Measurements from ENCODE around the gene ALG6.

DNA sequence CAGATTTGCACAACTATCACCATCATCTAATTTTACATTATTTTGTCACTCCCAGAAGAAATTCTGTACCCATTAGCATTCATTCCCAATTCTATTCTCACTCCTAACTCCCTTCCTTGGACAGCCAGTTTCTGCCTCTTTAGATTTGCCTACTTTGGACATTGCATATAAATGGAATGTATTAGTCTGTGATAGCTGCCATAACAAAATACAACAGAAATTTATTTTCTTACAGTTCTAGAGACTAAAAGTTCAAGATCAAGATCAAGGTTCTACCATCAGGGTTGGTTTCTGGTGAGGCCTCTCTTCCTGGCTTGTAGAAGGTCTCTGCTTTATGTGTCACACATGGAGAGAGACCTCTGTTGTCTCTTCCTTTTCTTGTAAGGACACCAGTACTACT lies 61.9 kb downstream of the ALG6 start:
- no peak for TF ChIP-seq EZH2phosphoT487 (IDR thresholded peaks at IDR 0.05; ENCODE audit: insufficient read depth, low read depth)
- TF ChIP-seq EZH2 (IDR thresholded peaks at IDR 0.05; ENCODE audit: insufficient read depth, poor library complexity, severe bottlenecking): no peak
